KMS-11 (cell line): ENCODE data around the gene GFPT1.

Experiments
- H2AFZ ChIP-seq: fragments of 200-600 bp; sonication (generic); 2 replicates; pipeline ENCODE4 v1.6.1; 2016; ENCODE audit warnings: antibody characterized with exemption, mixed run types, low read depth
- H3K27ac ChIP-seq: fragments of 200-600 bp; sonication (generic); 2 replicates; pipeline ENCODE4 v1.6.1; 2016; ENCODE audit warnings: mild to moderate bottlenecking, mixed run types
- H3K27me3 ChIP-seq: fragments of 200-600 bp; sonication (generic); 2 replicates; pipeline ENCODE4 v1.6.1; 2017; ENCODE audit warnings: mild to moderate bottlenecking, low read depth, mixed run types, moderate library complexity; ENCODE audit not compliant: insufficient read depth
- H3K36me3 ChIP-seq: fragments of 200-600 bp; sonication (generic); 2 replicates; pipeline ENCODE4 v1.6.1; 2017; ENCODE audit warnings: mild to moderate bottlenecking, mixed run types; ENCODE audit not compliant: insufficient read depth
- H3K4me1 ChIP-seq: fragments of 200-600 bp; sonication (generic); 2 replicates; pipeline ENCODE4 v1.6.1; 2016; ENCODE audit warnings: mild to moderate bottlenecking, low read depth, mixed run types; ENCODE audit not compliant: poor library complexity, severe bottlenecking
- H3K4me2 ChIP-seq: fragments of 200-600 bp; sonication (generic); 2 replicates; pipeline ENCODE4 v1.7.0; 2016; ENCODE audit warnings: mild to moderate bottlenecking, mixed run types
- H3K4me3 ChIP-seq: fragments of 200-600 bp; sonication (generic); IDR thresholded peaks from 2 replicates; pipeline ENCODE4 v1.6.1; 2017; ENCODE audit warnings: low read depth, low read length, mixed read lengths; ENCODE audit not compliant: insufficient read depth
- H3K79me2 ChIP-seq: fragments of 200-600 bp; sonication (generic); 2 replicates; pipeline ENCODE4 v1.6.1; 2016; ENCODE audit warnings: low read depth, mixed run types; ENCODE audit not compliant: insufficient read depth
- H3K9ac ChIP-seq: fragments of 200-600 bp; sonication (generic); 2 replicates; pipeline ENCODE4 v1.6.1; 2016; ENCODE audit warnings: mild to moderate bottlenecking, mixed run types
- H4K20me1 ChIP-seq: fragments of 200-600 bp; sonication (generic); 2 replicates; pipeline ENCODE4 v1.6.1; 2016; ENCODE audit warnings: mild to moderate bottlenecking, mixed run types; ENCODE audit not compliant: insufficient read depth
- CTCF ChIP-seq: fragments of 200-600 bp; sonication (generic); conservative IDR thresholded peaks from 2 replicates; pipeline ENCODE4 v1.6.1; 2017; ENCODE audit warnings: low read depth, mild to moderate bottlenecking, antibody characterized with exemption, low read length, moderate library complexity, mixed read lengths

The GFPT1 gene

GRCh38 chr2:69292256-69292655 is 94.8 kb downstream of the GFPT1 start:
- Histone ChIP-seq H4K20me1 (no peaks in the 10 kb centered on the region), H3K36me3 (no peaks in the 10 kb centered on the region), H3K4me2 (no peak overlapping the region), H3K4me1 (no peaks in the 10 kb centered on the region), H3K27ac (no peak overlapping the region), H3K79me2 (no peaks in the 10 kb centered on the region), H3K27me3 (no peaks in the 10 kb centered on the region), H2AFZ (no peak overlapping the region), H3K9ac (no peak overlapping the region), H3K4me3 (no peak overlapping the region)
- no peak for TF ChIP-seq CTCF

- Histone ChIP-seq H3K9ac (no peak overlapping the region), H3K4me1 (no peaks in the 10 kb centered on the region), H3K36me3 (no peaks in the 10 kb centered on the region), H3K27ac (no peak overlapping the region), H3K79me2 (no peaks in the 10 kb centered on the region), H4K20me1 (no peaks in the 10 kb centered on the region), H3K27me3 (no peaks in the 10 kb centered on the region), H3K4me3 (no peak overlapping the region), H3K4me2 (no peak overlapping the region), H2AFZ (no peak overlapping the region)
- TF ChIP-seq CTCF: no peak
These were observed 95.3 kb downstream of the GFPT1 start for GRCh38 chr2:69291721-69292120.

GRCh38 chr2:69291004-69291650 is 95.9 kb downstream of the GFPT1 start:
- no peak overlapping the region for H3K4me2 ChIP-seq
- H2AFZ ChIP-seq: no peak overlapping the region
- no peak overlapping the region for H3K27ac ChIP-seq
- no peak overlapping the region for H3K4me3 ChIP-seq
- no peak overlapping the region for H3K9ac ChIP-seq
- TF ChIP-seq CTCF: no peak
- no peaks in the 10 kb centered on the region for H3K79me2 ChIP-seq
- no peaks in the 10 kb centered on the region for H3K4me1 ChIP-seq
- H4K20me1 ChIP-seq: no peaks in the 10 kb centered on the region
- no peaks in the 10 kb centered on the region for H3K27me3 ChIP-seq
- no peaks in the 10 kb centered on the region for H3K36me3 ChIP-seq

GRCh38 chr2:69288429-69288828 is 98.6 kb downstream of the GFPT1 start:
- Histone ChIP-seq H3K4me3 (no peak overlapping the region), H3K27me3 (no peaks in the 10 kb centered on the region), H3K79me2 (no peaks in the 10 kb centered on the region), H3K4me2 (no peak overlapping the region), H2AFZ (no peak overlapping the region), H4K20me1 (no peaks in the 10 kb centered on the region), H3K9ac (no peak overlapping the region), H3K36me3 (no peaks in the 10 kb centered on the region), H3K4me1 (no peaks in the 10 kb centered on the region), H3K27ac (no peak overlapping the region)
- no peak for TF ChIP-seq CTCF
